ENCODE results near the gene KIFAP3. TPM values are rescaled to one million over a fixed set of nuclear protein-coding genes. Genes with fewer than 3 reads are reported as not detected.

Gene KIFAP3
- total and polyA plus RNA-seq, 2 of the 8 experiments (the other 6 are each of a cell fraction or from before 2014, with no cell fraction given) = 1.3 to 3.2 TPM

GRCh38 chr1:169999761-170000160 lies 74.7 kb downstream of the KIFAP3 start (continued):
- TF ChIP-seq CREB1 (IDR thresholded peaks at IDR 0.05) = no peak
- no peak for TF ChIP-seq KDM1A (IDR thresholded peaks at IDR 0.05; ENCODE audit: borderline replicate concordance, low read length)
- no peak for TF ChIP-seq EP300 (IDR thresholded peaks at IDR 0.05; ENCODE audit: borderline replicate concordance in 1 of 2, low read depth in 2 of 2, low read length in 2 of 2)
- TF ChIP-seq JUND (IDR thresholded peaks at IDR 0.05; ENCODE audit: low read length) = no peak
- no peak for TF ChIP-seq CTBP2 (IDR thresholded peaks at IDR 0.05; ENCODE audit: borderline replicate concordance, insufficient read depth, insufficient read length, low read length)

All from H1 (cell line).